Mammary epithelial cell (primary cell): ENCODE measurements around the gene RASSF4.

Source experiments
- EZH2 ChIP-seq: IDR thresholded peaks from 2 replicates; pipeline ENCODE4 v1.6.1; 2012; ENCODE audit warnings: low read length, inconsistent platforms, borderline replicate concordance
- TF ChIP-seq, protein P1 (sequence below), 2 donors: IDR thresholded peaks in 1 of 2; conservative IDR thresholded peaks in 1 of 2; 2 replicates each; pipeline ENCODE4 v1.5.1; 2011 to 2012; ENCODE audit warnings: inconsistent platforms in 2 of 2, low read length in 2 of 2, mild to moderate bottlenecking in 2 of 2, control low read depth in 1 of 2, low read depth in 1 of 2; ENCODE audit not compliant: insufficient read depth in 1 of 2; ENCODE audit errors: extremely low read depth in 1 of 2

- TF ChIP-seq, protein P1, sequence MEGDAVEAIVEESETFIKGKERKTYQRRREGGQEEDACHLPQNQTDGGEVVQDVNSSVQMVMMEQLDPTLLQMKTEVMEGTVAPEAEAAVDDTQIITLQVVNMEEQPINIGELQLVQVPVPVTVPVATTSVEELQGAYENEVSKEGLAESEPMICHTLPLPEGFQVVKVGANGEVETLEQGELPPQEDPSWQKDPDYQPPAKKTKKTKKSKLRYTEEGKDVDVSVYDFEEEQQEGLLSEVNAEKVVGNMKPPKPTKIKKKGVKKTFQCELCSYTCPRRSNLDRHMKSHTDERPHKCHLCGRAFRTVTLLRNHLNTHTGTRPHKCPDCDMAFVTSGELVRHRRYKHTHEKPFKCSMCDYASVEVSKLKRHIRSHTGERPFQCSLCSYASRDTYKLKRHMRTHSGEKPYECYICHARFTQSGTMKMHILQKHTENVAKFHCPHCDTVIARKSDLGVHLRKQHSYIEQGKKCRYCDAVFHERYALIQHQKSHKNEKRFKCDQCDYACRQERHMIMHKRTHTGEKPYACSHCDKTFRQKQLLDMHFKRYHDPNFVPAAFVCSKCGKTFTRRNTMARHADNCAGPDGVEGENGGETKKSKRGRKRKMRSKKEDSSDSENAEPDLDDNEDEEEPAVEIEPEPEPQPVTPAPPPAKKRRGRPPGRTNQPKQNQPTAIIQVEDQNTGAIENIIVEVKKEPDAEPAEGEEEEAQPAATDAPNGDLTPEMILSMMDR (conservative IDR thresholded peaks at IDR 0.05 in 1 of 2, IDR thresholded peaks at IDR 0.05 in 1 of 2; ENCODE audit: extremely low read depth in 1 of 2, insufficient read depth in 1 of 2, low read depth in 1 of 2, low read length in 2 of 2) = no peak
- TF ChIP-seq EZH2 = no peak
These were observed 12.0 kb upstream of the RASSF4 start for GRCh38 chr10:44947371-44948152.
